Measurements from ENCODE around the gene FOXRED1.

DNA sequence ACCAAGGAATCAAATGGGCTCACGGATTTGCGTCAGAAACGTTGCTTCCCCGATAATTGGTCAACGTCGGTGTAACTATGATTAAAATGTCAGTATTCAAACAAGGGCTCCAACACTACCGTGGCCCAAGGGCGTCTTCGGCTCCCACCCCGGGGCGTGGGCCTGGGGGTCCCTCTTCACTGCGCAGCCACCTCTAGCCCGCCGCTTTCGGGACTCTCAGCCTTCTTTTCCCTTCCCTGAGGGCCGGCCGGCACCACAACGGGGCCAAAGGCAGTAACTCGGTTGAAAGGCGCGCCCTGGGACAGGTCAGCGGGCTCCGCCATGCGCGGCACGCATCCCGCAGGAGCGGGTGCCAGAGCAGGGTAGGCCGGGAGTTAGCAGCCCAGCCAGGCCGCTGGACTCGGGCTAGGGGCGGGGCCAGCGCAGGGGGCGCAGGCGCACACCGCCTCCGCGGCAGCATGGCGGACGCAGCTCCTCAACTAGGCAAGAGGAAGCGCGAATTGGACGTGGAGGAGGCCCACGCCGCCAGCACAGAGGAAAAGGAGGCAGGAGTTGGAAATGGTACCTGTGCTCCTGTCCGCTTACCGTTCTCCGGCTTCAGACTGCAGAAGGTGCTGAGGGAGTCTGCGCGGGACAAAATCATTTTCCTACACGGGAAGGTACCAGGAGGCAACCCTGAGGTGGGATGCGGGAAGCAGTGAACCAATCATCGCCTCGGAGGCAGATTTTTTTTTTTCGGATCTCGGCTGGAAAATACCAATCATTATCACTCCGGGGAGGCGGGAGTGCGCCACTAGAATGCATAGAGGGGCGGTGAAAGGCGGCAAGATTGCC lies 34.9 kb downstream of the FOXRED1 start, which contains the start of gene DCPS:
- TF ChIP-seq, protein P1, sequence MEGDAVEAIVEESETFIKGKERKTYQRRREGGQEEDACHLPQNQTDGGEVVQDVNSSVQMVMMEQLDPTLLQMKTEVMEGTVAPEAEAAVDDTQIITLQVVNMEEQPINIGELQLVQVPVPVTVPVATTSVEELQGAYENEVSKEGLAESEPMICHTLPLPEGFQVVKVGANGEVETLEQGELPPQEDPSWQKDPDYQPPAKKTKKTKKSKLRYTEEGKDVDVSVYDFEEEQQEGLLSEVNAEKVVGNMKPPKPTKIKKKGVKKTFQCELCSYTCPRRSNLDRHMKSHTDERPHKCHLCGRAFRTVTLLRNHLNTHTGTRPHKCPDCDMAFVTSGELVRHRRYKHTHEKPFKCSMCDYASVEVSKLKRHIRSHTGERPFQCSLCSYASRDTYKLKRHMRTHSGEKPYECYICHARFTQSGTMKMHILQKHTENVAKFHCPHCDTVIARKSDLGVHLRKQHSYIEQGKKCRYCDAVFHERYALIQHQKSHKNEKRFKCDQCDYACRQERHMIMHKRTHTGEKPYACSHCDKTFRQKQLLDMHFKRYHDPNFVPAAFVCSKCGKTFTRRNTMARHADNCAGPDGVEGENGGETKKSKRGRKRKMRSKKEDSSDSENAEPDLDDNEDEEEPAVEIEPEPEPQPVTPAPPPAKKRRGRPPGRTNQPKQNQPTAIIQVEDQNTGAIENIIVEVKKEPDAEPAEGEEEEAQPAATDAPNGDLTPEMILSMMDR (IDR thresholded peaks at IDR 0.05): no peak
- no peak for TF ChIP-seq POLR2A (IDR thresholded peaks at IDR 0.05)

All from lower leg skin (tissue), 3 donors.